Measurements from ENCODE around the gene ASCC1.

- no peak for TF ChIP-seq CTCF (optimal IDR thresholded peaks at IDR 0.05 in 1 of 3, IDR thresholded peaks at IDR 0.05 in 1 of 3, conservative IDR thresholded peaks at IDR 0.05 in 1 of 3; ENCODE audit: extremely low read depth in 1 of 3, insufficient read depth in 2 of 3, low read length in 3 of 3)
- no peak for TF ChIP-seq EZH2 (IDR thresholded peaks at IDR 0.05; ENCODE audit: low read length)
These were observed 122.6 kb downstream of the ASCC1 start for GRCh38 chr10:72093450-72093849.

All from keratinocyte (primary cell).